Hematopoietic multipotent progenitor cell treated with erythropoietin and hydrocortisone succinate and interleukin-3 and kit ligand, for 17 days (in vitro differentiated cells): ENCODE measurements around the gene PRKCA.
"Not testable (repeated sequence)": the region's sequence is repeated elsewhere in the genome, so short reads cannot be mapped to it uniquely, and the experiment has no call there.

Experiments
- DNase-seq: peaks from one replicate; pipeline ENCODE4 v3.0.0-alpha.2; 2015; ENCODE audit warnings: low spot score

Gene PRKCA

DNA sequence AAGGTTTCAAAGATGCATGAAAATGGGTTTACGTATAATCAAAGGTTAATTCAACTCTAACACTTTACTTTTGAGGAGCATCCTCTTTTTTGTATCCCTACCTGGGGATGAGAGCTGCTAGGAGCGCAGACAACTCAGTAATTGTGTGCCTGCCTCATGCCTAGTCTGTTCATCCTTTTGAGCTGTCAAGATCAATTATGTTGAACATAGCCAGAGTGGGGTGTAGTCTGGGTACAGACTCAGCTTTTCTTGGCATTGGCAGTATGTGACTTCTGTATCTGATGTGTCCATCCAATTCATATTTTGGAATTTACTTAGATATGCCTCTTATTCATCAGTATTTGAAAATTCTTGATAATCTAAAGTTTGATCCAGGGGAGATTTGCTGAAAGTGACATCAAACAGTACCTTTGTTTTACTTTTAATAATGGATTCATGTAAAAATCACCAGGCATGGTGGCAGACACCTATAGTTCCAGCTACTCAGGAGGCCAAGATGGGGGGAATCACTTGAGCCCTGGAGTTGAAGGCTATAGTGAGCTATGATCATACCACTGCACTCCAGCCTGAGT is 24.1 kb downstream of the PRKCA start:
- no peak for DNase-seq

DNA sequence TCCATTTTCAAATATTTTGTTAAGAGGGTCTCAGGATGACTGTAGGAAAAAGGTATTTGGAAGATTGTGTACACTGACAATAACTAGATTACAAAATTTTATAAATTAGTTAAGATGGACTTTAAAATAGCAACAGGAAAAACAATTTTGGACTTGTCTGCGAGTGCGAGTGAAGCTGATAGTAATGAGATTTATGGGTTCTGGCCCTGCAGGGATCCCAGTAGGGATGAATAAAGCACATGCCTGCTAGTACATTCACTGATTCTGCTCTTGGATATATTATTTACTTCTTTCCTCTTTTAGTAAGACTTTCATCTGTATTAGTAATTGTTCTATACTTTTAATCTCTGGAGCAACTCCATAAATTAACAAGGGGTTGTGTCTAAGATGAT is 28.2 kb downstream of the PRKCA start:
- no peak for DNase-seq

GRCh38 chr17:66331038-66331816 is 28.8 kb downstream of the PRKCA start:
- no peak for DNase-seq

DNA sequence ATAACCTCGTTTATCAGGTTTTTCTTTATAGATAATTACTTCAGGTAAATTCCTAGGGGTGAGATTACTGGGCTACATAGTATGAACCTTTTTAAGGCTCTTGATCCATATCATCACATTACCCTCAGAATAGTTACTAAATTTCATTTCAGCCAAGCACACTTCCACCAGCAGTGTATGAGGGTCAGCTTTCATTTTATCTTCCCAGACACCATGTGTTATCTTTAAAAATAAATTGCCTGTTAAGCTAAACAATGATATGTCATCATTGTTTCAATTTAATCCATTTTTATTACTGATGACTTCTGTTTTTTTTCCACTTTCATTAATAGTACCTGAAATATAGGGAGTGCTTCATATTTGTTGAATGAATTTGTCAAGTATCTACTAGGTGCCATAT is 33.4 kb downstream of the PRKCA start:
- no peak for DNase-seq

DNA sequence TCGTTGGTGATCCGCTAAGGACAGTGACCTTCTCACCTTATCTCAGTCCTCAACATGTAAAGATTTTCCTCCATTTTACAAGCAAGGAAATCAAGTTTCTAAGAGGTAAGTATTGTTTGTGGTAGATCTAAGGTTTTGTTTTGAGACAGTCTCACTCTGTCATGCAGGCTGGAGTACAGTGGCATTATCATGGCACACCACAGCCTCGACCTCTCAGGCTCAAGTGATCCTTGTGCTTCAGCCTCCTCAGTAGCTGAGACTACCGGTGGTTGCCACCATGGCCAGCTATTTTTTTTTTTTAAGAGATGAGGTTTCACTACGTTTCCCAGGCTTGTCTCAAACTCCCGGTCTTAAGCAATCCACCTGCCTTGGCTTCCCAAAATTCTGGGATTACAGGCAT is 34.9 kb downstream of the PRKCA start:
- no peak for DNase-seq

GRCh38 chr17:66337866-66338485 is 35.6 kb downstream of the PRKCA start:
- DNase-seq = no peak

DNA sequence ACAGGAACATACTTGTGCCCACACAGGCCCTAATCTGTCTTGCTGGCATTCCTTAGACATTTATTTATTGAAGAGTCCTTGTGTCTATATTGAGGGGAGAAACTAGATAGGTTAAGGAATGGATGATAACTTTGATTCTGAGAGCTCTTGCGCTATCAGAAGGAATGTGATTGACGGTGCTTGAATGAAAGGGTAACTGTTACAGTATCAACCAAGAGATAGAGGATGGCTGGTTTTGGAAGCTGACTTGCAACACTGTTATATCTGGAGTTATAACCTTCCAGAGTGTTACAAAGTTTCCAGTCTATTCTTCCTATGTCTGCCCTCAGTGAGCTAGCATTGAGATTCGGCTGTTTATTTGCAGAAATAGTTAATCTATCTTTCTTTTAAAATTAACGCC is 36.5 kb downstream of the PRKCA start:
- no peak for DNase-seq

- DNase-seq = no peak
These were observed 37.1 kb downstream of the PRKCA start for GRCh38 chr17:66339561-66339960.

DNA sequence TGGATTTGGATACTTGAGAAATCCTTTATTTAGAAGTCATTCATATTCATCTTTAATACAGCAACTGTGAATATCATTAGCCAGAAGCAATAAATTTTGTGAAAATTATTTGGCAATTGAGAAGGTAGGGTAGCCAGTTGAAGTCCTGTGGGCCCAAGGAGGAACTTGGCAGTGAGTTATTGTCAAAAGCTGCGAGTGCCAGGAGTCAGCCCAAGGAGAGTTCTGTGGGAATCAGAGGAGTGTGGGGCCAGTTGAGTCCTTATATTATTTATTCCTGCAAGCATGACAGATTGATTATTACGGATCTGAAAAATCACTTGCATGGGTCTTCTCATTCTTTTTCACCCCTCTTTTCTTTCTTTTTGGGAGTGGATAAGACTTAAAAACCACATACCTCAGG is 38.3 kb downstream of the PRKCA start:
- DNase-seq = no peak

DNA sequence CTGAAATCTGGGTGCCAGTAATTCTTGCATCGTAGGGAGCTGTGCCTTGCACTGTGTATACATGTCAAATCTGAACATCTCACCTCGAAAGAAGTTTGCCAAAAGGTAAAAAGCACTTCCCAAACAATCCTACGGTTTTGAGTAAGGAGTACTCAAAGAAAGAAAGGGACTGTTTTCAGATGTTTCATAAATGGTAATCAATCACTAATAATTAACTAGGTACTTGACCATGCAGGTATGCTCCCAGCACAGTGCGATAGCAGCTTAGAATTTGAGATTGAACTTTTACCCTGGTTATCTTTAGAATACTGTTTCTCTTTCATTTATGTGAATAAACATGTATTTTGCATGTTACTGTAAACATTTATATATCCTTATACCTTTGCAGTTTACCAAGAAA is 39.0 kb downstream of the PRKCA start:
- no peak for DNase-seq

DNA sequence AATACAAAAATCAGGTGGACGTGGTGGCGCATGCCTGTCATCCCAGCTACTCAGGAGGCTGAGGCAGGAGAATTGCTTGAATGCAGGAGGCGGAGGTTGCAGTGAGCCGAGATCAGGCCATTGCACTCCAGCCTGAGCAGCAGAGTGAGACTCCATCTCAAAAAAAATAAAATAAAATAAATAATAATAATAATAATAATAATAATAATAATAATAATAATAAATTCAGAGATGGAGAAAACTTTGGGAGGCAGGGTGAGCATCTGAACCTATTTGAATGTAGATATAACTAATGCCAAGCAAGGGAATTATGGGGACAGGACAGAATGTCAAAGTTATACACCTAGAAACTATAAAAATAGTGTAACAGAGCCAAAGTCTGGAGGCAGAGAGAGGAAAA is 39.9 kb downstream of the PRKCA start:
- DNase-seq = not testable (repeated sequence)

GRCh38 chr17:66343531-66344078 is 41.2 kb downstream of the PRKCA start:
- DNase-seq = no peak

DNA sequence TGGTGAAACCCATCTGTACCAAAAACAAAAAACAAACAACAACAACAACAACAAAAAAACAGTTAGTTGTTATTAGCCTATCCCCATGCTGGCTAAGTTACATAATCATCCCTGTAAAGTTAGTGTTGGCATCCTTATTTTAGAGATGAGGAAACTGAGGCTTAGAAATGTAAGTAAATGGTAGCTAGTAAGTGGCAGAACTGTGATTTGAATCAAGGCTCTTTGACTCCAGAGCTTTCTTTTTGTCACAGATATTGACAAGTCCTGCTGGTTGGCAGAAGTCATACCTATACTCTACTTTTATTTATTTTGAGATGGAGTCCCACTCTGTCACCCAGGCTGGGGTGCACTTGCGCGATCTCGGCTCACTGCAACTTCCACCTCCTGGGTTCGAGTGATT is 42.1 kb downstream of the PRKCA start:
- no peak for DNase-seq

- no peak for DNase-seq
These were observed 42.9 kb downstream of the PRKCA start for GRCh38 chr17:66345264-66345663.

GRCh38 chr17:66345949-66346638 is 43.7 kb downstream of the PRKCA start:
- DNase-seq = not testable (repeated sequence)

DNA sequence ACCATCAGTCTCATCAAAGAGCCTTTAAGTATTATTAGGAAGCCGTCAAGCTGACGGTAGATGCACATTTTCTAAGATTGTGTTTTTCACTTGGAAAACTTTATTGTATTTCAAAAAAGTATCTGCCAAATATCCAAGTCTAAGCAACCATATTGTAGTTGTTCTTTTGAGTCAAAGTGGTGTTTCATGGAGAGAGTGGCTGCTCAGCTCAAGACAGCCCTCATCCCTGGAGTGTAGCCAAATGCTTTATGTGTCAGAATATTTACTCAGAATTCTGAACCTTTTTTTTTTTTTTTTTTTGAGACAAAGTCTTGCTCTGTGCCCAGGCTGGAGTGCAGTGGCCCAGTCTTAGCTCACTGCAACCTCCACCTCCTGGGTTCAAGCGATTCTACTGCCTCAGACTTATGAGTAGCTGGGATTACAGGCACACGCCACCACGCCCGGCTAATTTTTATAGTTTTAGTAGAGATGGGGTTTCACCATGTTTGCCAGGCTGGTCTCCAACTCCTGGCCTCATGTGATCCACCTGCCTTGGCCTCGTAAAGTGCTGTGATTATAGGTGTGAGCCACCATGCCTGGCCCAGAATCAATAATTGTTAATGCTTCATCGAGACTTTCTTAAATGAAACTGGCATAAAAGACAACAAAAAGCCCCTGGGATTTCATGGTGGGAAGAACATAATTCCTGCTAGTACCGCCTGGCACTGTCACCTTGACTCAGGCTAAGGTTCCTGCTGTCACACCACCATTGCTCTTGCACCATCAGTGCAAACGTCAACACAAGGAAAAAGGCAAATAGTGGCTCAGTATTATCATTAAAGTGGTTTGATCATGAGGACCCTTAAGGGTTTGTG is 45.5 kb downstream of the PRKCA start:
- no peak for DNase-seq

DNA sequence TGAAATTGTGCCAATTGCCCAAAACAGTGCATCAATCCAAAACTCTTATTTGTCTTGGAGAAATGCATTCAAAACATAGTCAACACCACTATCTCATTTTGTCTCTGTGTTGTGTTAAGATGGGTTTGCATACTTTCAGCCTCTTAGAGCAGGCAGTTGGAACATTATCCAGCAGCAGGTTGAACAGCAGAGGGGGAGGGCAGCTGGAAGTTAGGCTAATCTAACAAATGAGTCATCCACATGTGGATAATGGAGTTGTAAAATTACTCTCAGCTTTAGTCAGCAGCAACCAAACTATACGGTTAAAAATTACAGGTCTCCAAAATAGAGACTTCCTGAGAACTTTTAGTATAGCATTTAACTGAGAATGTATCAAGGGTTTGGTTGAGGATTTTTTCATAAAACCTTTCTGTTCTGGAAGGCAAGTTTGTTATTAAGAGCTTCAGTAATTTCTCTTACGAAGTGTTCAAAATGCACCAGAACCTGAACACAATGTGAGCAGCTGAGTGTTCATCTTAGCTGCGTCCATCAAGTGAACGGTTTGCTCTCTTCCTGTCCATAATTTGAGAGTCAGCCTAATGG is 46.3 kb downstream of the PRKCA start:
- no peak for DNase-seq

GRCh38 chr17:66349521-66350254 is 47.3 kb downstream of the PRKCA start:
- no peak for DNase-seq

GRCh38 chr17:66350576-66350975 is 48.2 kb downstream of the PRKCA start:
- DNase-seq = not testable (repeated sequence)

GRCh38 chr17:66351033-66351432 is 48.6 kb downstream of the PRKCA start:
- DNase-seq = no peak

DNA sequence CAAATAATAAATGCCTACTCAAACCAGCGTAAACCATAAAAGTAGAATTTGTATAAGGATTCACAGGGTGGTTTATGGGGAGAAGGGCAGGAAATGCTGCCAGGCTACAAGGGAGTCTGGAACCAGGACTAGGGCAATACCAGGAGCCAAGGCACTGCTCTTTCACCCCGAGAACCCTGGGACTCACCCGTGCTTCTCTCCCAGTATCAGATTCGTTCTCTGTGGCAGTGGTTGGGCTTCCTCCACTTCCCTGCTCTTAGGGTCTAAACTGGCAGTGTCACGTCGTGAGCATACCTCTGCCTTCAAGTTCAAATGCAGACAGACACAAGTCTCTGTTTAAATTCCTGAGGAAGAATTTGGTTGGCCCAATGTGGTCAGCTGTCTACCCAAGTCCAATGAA is 49.3 kb downstream of the PRKCA start:
- no peak for DNase-seq
